ENCODE measurements around the gene LPIN3.

LPIN3 gene

GRCh38 chr20:41349943-41350342 lies 9.3 kb downstream of the LPIN3 start:
- Histone ChIP-seq H3K4me2 (ENCODE audit: low read depth, low read length, poor library complexity, severe bottlenecking) (no peak overlapping the region), H2AFZ (ENCODE audit: low read length) (no peak overlapping the region), H3K4me1 (ENCODE audit: insufficient read depth, low read length, poor library complexity, severe bottlenecking) (no peaks in the 10 kb centered on the region), H3F3A (ENCODE audit: low read depth) (no peaks in the 10 kb centered on the region), H3K4me3 (ENCODE audit: low read length, poor library complexity, severe bottlenecking) (no peak overlapping the region), H3K27me3 (ENCODE audit: insufficient read depth, low read length, poor library complexity, severe bottlenecking) (no peaks in the 10 kb centered on the region), H4K20me1 (ENCODE audit: insufficient read depth, low read length, poor library complexity, severe bottlenecking) (no peaks in the 10 kb centered on the region), H3K9me2 (replicated peaks; ENCODE audit: low read depth, low read length) (no peaks in the 10 kb centered on the region), H3K36me3 (ENCODE audit: insufficient read depth, low read length) (no peaks in the 10 kb centered on the region), H3K79me2 (ENCODE audit: insufficient read depth, low read length) (no peaks in the 10 kb centered on the region), H3K9me3 (ENCODE audit: insufficient read depth, low read depth, low read length) (no peaks in the 10 kb centered on the region), H3K9ac (ENCODE audit: low read depth, low read length, poor library complexity, severe bottlenecking) (no peak overlapping the region)
- TF ChIP-seq CTCF (conservative IDR thresholded peaks at IDR 0.05; ENCODE audit: low read length) (no peak), EZH2phosphoT487 (IDR thresholded peaks at IDR 0.05; ENCODE audit: borderline replicate concordance) (no peak)

GRCh38 chr20:41350408-41350962 lies 9.9 kb downstream of the LPIN3 start:
- H3K27me3 ChIP-seq (ENCODE audit: insufficient read depth, low read length, poor library complexity, severe bottlenecking) = no peaks in the 10 kb centered on the region
- H3K9ac ChIP-seq (ENCODE audit: low read depth, low read length, poor library complexity, severe bottlenecking) = no peak overlapping the region
- H3K36me3 ChIP-seq (ENCODE audit: insufficient read depth, low read length) = no peaks in the 10 kb centered on the region
- H3K9me2 ChIP-seq (replicated peaks; ENCODE audit: low read depth, low read length) = no peaks in the 10 kb centered on the region
- H4K20me1 ChIP-seq (ENCODE audit: insufficient read depth, low read length, poor library complexity, severe bottlenecking) = no peaks in the 10 kb centered on the region
- H3F3A ChIP-seq (ENCODE audit: low read depth) = no peaks in the 10 kb centered on the region
- no peak overlapping the region for H3K4me3 ChIP-seq (ENCODE audit: low read length, poor library complexity, severe bottlenecking)
- H2AFZ ChIP-seq (ENCODE audit: low read length) = no peak overlapping the region
- TF ChIP-seq EZH2phosphoT487 (IDR thresholded peaks at IDR 0.05; ENCODE audit: borderline replicate concordance) = no peak
- no peak for TF ChIP-seq CTCF (conservative IDR thresholded peaks at IDR 0.05; ENCODE audit: low read length)
- no peaks in the 10 kb centered on the region for H3K9me3 ChIP-seq (ENCODE audit: insufficient read depth, low read depth, low read length)
- H3K4me1 ChIP-seq (ENCODE audit: insufficient read depth, low read length, poor library complexity, severe bottlenecking) = no peaks in the 10 kb centered on the region
- no peaks in the 10 kb centered on the region for H3K79me2 ChIP-seq (ENCODE audit: insufficient read depth, low read length)
- H3K4me2 ChIP-seq (ENCODE audit: low read depth, low read length, poor library complexity, severe bottlenecking) = no peak overlapping the region

- H3K4me3 ChIP-seq (ENCODE audit: low read length, poor library complexity, severe bottlenecking) = no peak overlapping the region
- H3K27me3 ChIP-seq (ENCODE audit: insufficient read depth, low read length, poor library complexity, severe bottlenecking) = no peaks in the 10 kb centered on the region
- no peaks in the 10 kb centered on the region for H3K79me2 ChIP-seq (ENCODE audit: insufficient read depth, low read length)
- H3K9ac ChIP-seq (ENCODE audit: low read depth, low read length, poor library complexity, severe bottlenecking) = no peak overlapping the region
- H3F3A ChIP-seq (ENCODE audit: low read depth) = no peaks in the 10 kb centered on the region
- no peaks in the 10 kb centered on the region for H3K4me1 ChIP-seq (ENCODE audit: insufficient read depth, low read length, poor library complexity, severe bottlenecking)
- H3K9me3 ChIP-seq (ENCODE audit: insufficient read depth, low read depth, low read length) = no peaks in the 10 kb centered on the region
- no peaks in the 10 kb centered on the region for H3K9me2 ChIP-seq (replicated peaks; ENCODE audit: low read depth, low read length)
- no peaks in the 10 kb centered on the region for H4K20me1 ChIP-seq (ENCODE audit: insufficient read depth, low read length, poor library complexity, severe bottlenecking)
- H2AFZ ChIP-seq (ENCODE audit: low read length) = no peak overlapping the region
- no peak overlapping the region for H3K4me2 ChIP-seq (ENCODE audit: low read depth, low read length, poor library complexity, severe bottlenecking)
- TF ChIP-seq EZH2phosphoT487 (IDR thresholded peaks at IDR 0.05; ENCODE audit: borderline replicate concordance) (no peak), CTCF (conservative IDR thresholded peaks at IDR 0.05; ENCODE audit: low read length) (no peak; the same call in none of the 2 replicates)
- H3K36me3 ChIP-seq (ENCODE audit: insufficient read depth, low read length) = no peaks in the 10 kb centered on the region
Observed at GRCh38 chr20:41352106-41352505, 11.5 kb downstream of the LPIN3 start.
